HS-27A (cell line): Measurements from ENCODE around the gene SNU13.
"Not testable (repeated sequence)": the region's sequence is repeated elsewhere in the genome, so short reads cannot be mapped to it uniquely, and the experiment has no call there.

Source experiments
- DNase-seq: peaks from one replicate; pipeline ENCODE4 v3.0.0-alpha.2; 2012; ENCODE audit warnings: low read depth, missing footprints

SNU13 gene

GRCh38 chr22:41688365-41689211, at the start of gene SNU13:
Gene SNU13, minus strand, starts transcription at chr22:41688867. Its CDS starts 71 bp downstream, at chr22:41688796.
- DNase-seq, result peak; percentile 75

- not testable (repeated sequence) for DNase-seq
Observed at GRCh38 chr22:41733241-41733640, 44.6 kb upstream of the SNU13 start.

- DNase-seq, result no peak
Observed at GRCh38 chr22:41732096-41732772, 43.6 kb upstream of the SNU13 start.

GRCh38 chr22:41731609-41732008, 42.9 kb upstream of the SNU13 start:
- no peak for DNase-seq

- DNase-seq, result no peak
Observed at GRCh38 chr22:41725510-41726110, 36.9 kb upstream of the SNU13 start.

- no peak for DNase-seq
Observed at GRCh38 chr22:41722496-41722895, 33.8 kb upstream of the SNU13 start.

- DNase-seq, result no peak
Observed at GRCh38 chr22:41713004-41713403, 24.3 kb upstream of the SNU13 start.

- no peak for DNase-seq
Observed at GRCh38 chr22:41709341-41709740, 20.7 kb upstream of the SNU13 start.

- DNase-seq, result no peak
Observed at GRCh38 chr22:41702763-41703162, 14.1 kb upstream of the SNU13 start.

GRCh38 chr22:41700108-41700364, 11.4 kb upstream of the SNU13 start:
- DNase-seq, result no peak

GRCh38 chr22:41699264-41700107, 10.8 kb upstream of the SNU13 start, which contains the start of gene MEI1:
Gene MEI1, plus strand, starts transcription at chr22:41699503. Its CDS starts 36 bp downstream, at chr22:41699539.
- DNase-seq, result no peak

- DNase-seq, result peak; percentile 55
Observed at GRCh38 chr22:41697126-41697775, 8.6 kb upstream of the SNU13 start.

GRCh38 chr22:41696703-41697102, 8.0 kb upstream of the SNU13 start:
- DNase-seq, result no peak

- no peak for DNase-seq
Observed at GRCh38 chr22:41695211-41695610, 6.5 kb upstream of the SNU13 start.

- no peak for DNase-seq
Observed at GRCh38 chr22:41690476-41690875, 1.8 kb upstream of the SNU13 start.

- no peak for DNase-seq
Observed at GRCh38 chr22:41687901-41688364, 734 bp downstream of the SNU13 start.

- not testable (repeated sequence) for DNase-seq
Observed at GRCh38 chr22:41686890-41687289, 1.8 kb downstream of the SNU13 start.

- DNase-seq, result no peak
Observed at GRCh38 chr22:41684194-41684593, 4.5 kb downstream of the SNU13 start.

- no peak for DNase-seq
Observed at GRCh38 chr22:41683616-41684015, 5.1 kb downstream of the SNU13 start.

GRCh38 chr22:41683052-41683451, 5.6 kb downstream of the SNU13 start:
- no peak for DNase-seq

- DNase-seq, result peak; percentile 31
Observed at GRCh38 chr22:41682033-41682807, 6.4 kb downstream of the SNU13 start.
